ENCODE results near the gene ZNF335. TPM values are rescaled to one million over a fixed set of nuclear protein-coding genes. Genes with fewer than 3 reads are reported as not detected.
"Not testable (repeated sequence)": the region's sequence is repeated elsewhere in the genome, so short reads cannot be mapped to it uniquely, and the experiment has no call there.

Gene ZNF335
- polyA plus RNA-seq, 1 donor = 11.4 TPM

DNA sequence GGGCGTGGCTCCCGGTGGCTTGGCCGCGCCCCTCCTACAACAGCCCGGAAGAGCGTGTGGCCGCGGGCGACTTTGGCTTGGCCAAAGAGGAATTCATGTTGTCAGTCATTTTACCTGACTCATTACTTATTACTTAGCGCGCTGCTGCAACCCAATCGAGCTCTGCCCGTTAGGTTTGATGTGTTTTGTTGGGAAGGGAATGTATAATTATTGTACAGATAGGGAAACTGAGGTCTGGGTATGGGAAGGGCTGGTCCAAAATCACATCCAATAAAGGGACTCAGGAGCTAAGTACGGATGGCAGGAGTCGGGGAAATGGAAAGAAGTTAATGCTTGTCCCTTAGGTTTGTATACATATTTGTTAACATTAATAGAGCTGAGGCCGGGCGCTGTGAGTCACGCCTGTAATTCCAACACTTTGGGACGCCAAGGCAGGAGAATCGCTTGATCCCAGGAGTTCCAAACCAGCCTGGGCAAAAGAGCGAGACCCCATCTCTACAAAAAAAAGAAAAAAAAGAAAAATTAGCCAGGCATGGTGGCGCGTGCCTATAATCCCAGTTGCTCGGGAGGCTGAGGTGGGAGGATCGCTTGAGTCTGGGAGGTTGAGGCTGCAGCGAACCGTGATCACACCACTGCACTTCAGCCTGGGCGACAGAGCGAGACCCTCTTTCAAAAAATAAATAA, 639 bp upstream of the ZNF335 start:
- DNase-seq (ENCODE audit: low read depth) = no peak

DNA sequence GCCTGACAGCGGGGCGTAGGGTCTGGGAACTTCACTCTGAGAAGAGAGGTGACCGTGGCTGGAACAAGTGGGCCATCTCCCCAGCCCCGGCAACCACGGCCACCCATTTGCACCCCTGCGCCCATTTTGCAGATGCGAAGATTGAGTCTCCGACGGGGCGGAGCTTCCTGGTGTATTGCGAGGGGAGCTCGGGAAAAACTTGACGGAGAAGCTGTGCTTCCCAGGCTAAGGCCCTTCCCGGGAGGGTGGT, 653 bp downstream of the ZNF335 start:
- no peak for DNase-seq (ENCODE audit: low read depth)

GRCh38 chr20:45970646-45971424, 1.2 kb downstream of the ZNF335 start:
- DNase-seq (ENCODE audit: low read depth) = no peak

DNA sequence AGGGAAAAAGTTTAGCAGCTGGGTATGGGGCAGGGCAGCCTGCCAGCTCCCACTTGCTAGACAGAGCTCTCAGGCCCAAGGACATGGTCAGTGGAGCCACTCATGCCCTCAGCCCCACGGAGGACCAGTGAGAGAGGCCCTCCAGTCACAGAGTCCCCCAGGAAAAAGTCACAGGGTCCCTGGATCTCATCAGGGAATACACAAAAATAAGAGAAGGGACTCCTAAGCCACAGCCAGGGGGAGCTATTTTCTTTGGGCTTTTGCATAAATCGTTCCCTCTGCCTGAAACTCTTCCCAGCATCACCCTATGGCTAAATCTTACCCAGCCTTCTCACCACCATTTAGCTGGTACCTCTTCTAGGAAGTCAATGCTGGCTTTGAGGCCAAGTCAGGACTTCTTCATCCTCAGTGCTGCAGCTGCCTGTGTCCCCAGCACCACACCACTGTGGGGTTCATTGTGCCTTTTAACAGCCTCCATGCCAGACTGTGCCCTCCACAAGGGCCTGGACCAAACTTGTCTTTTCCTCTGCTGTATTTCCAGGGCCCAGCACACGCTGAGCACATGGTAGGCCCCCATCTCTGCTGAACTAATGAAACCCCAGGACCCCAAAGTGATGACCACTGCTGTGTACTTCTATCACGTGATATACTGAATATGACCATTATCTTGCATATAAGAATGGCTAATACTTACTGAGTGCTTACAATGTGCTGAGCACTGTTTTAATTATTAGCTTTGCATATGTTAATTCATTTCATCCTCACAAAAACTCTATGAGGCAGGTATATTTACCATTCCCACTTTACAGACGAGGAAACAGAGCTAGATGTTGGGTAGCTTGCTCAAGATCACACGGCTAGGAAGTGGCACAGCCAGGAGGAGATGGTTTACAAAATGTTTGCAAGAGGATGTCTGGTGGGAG, 2.0 kb downstream of the ZNF335 start:
- no peak for DNase-seq (ENCODE audit: low read depth)

DNA sequence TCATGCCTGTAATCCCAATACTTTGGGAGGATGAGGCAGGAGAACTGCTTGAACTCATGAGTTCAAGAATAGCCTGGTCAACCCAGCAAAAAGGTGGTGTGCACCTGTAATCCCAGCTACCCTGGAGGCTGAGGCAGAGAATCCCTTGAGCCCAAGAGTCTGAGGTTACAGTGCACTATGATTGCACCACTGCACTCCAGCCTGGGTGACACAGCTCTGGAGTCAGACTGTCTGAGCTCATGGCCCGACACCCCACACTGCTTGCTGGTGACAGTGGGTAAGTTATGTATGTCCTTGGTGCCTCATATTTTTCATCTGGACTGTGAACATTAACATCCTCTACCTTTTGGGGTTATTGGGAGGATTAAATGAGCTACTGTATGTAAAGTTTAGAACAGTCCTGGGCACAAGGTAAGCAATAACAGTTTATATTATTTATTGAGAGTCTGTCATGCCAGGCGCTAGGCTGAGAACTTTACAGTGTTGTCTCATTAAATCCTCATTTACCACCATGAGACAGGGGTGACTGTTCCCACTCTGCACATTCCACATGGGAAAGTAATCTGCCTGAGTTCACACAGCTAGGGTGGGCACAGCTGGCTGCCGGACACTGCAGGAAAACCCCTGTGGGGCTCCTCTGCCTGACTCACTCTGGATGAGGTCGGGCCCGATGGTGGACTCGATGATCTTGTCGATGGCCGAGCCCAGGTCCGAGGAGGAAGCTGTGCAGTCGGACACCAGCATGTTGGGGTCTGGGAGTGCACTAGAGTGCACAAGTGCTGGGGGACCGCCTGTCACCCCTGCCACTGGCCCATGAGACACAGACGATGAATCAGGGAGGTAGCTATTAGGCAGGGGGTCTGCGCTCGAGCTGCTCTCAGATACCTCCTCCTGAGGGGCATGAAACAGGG, 2.9 kb downstream of the ZNF335 start:
- no peak for DNase-seq (ENCODE audit: low read depth)

DNA sequence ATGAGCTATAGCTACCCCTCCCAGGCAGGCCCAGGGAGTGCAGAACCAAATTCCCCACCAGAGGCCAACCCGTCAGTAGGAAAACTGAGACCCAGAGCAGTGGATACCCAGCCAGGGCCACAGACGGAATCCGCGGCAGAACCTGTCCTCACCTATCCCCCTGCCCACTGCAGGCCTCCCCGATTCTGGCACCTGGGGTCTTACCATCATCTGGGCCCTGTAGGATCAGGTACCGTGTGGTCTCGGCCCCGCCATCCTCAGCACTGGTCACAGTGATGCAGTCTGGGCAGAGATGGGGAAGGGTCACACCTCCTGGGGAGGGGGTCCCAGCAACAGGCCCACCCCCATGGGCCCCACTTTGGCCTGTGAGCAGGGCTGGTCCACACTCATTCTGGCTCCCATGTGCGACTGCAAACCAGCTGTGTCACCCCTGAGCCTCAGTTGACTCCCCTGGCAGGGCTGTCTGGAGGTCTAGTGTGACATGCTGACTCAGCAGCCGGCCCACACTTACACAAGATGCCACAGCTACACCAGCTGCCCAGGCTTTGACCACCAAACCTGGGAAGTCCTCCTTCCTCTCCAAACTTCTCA, 3.8 kb downstream of the ZNF335 start:
- DNase-seq (ENCODE audit: low read depth) = no peak

GRCh38 chr20:45967551-45968080, 4.4 kb downstream of the ZNF335 start:
- no peak for DNase-seq (ENCODE audit: low read depth)

DNA sequence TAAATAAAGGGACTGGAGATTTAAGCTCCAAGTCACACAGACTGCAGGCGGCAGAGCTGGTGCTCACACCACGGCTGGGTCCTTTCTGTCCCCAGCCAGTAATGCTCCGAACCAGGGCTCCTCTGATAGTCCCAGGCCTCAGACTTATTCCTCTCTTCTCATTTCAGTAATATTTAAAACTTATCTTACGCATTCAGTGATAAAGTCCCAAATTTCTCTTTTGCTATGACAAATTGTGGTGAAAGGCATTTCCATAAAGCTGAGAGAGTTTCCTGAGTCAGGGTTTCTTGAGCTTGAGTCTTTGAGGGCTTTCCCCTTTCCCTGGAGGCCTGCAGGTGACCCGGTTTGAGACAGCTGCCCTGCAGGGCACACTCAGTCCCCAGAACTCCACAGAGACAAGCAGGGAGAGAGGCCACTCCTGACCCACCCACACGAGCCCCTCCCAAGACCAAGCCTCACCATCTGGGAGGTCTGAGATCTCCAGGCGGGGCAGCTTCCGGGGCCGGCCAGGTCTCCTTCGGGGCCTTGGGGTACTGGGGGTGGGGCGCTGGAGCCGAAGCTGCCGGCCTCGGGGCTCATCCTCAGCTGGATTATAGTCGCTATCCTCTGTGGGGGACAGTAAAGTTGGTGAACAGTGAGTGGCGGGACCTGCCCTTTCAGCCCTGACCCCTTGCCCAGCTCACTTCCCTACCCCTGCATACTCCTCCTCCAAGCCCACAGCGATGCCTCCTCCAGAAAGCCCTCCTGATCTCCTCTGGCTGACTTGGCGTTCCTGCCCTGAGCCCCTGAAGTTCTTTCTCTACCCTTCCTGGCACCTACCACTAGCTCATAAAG, 6.6 kb downstream of the ZNF335 start:
- no peak for DNase-seq (ENCODE audit: low read depth)

DNA sequence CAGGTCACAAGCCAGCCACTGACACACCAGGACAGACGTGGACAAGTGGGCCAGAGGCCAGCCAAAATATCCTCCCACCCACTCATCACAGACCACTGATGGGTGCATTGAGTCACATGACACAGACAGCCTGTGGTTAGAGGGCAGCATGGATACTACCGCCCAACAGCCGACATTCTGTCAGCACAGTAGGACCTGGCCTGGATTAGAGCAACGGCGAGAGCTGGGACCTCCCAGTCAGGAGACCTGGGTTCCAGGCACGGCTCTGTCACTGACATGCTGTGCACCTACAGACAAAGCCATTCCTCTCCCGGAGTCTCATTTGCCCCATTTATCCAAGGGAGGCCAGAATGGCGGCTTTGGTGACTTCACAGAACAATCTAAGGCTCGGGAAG, 8.0 kb downstream of the ZNF335 start:
- no peak for DNase-seq (ENCODE audit: low read depth)

- DNase-seq (ENCODE audit: low read depth) = no peak
These were observed 8.7 kb downstream of the ZNF335 start for GRCh38 chr20:45963059-45964005.

- no peak for DNase-seq (ENCODE audit: low read depth)
These were observed 9.8 kb downstream of the ZNF335 start for GRCh38 chr20:45962031-45962755.

DNA sequence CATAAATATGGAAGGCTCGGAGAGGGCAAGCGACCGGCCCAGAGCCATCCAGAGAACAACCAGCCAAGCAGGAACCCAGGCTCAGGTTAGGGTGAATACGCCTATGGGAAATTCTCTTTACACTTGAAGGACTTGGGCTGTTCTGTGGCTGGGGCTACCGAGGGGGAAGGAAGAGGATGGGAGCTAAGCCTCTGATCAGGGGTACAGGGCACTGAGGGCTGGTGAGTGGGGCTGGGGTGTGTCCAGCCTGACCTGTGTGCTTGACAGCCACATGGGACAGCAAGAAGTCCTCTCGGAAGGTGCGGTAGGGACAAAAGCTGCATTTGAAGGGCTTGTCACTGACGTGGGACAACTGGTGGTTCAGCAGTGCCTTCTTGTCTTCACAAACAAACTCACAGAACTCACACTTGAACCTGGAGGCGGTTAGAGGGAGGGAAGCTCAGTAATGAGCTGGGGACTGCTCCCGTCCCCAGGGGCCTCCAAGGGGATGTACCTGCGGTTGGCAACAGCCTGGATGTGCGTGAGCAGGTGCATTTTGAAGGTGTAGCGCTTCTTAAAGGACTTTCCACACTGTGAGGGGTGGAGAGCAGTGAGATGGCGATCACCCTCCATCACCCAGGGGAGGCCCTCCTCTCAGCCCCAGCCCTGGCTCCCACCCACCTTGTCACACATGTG, 11.9 kb downstream of the ZNF335 start:
- no peak for DNase-seq (ENCODE audit: low read depth)

DNA sequence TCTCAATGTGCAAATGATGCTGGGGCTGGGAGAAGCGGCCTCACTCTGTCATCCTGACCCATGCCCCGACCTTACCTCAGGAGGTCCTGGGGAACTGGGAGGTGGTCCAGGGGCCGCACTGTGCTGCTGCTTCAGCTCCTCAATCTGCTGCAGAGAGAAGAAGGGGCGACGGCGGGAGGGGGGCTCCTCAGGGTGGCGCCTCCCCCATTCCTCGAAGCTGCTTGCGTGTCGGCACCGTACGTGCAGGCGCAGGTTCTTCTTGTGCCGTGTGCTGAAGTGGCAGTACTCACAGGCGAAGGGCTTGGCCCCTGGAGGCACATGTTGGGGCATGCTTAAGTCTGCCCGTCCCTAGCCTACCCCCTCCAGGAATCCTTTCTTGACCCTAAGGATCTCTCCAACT, 12.9 kb downstream of the ZNF335 start:
- DNase-seq (ENCODE audit: low read depth) = no peak

DNA sequence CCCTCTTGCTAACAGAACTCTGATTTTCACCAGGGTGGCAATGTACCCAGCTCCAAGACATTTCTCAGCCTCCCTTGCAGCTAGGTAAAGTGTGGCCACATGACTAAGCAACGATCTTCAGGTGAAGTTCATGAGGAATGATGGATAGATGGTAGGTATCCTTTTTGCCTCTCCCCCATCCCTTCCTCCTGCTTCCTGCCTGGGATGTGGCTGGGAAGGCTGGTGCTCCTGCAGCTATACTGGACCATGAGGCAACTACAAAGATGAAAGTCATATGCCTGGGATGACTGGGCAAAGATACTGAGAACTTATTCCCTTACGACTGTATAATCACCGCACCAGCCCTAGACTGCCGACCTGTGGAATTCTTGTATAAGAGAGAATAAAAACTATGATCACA, 13.4 kb downstream of the ZNF335 start:
- DNase-seq (ENCODE audit: low read depth) = no peak

DNA sequence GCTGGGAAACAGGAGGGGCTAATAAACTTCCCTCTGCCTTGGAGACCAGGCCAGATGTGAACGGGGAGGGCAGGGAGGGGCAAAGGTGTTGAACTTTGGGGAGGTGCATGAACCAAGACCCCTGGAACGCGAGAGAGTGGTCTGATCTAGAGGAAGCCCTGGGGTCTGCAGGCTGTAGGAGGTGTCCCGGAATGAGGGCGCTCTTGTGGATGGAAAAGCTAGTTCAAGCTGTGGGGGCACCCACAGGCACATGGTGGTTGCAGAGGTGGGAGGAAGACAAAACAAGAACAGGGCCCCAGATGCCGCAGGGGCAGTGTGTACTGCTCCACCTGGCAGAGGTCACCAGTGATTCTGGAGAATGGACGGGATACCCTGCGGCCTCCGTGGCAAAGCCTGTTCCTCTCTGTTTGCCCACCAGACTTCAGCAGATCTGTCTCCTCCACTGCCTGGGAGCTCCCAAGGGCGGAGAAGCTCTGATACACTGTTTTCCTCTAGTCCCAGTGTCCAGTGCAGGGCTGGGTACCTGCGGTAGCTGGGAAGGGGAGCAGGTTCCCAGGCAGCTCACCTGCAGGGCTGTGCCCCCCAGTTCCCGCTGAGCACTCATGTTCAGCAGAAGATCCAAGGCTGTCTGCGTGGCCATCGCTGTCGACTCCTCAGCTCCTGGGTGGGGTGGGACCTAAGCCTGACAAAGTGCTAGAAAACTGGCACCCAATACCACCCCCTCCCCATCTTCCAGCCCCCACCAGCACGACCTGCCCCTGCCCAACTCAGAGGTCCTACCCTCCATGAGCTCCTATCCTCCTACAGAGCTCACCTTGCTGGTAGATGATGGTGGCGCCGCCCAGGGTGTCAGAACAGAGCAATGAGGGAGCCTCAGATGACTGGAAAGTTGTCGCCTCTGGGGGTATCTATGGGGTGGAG, 14.7 kb downstream of the ZNF335 start:
- no peak for DNase-seq (ENCODE audit: low read depth)

GRCh38 chr20:45956326-45956725, 15.7 kb downstream of the ZNF335 start:
- DNase-seq (ENCODE audit: low read depth) = not testable (repeated sequence)

Measured in forelimb muscle (tissue), 1 donor.